CMK (cell line): ENCODE measurements around the gene HMG20B.
"Not testable (repeated sequence)": the region's sequence is repeated elsewhere in the genome, so short reads cannot be mapped to it uniquely, and the experiment has no call there.

Experiments
- DNase-seq: peaks from one replicate; pipeline ENCODE4 v3.0.0-alpha.2; 2010; ENCODE audit warnings: low read depth

Gene HMG20B

GRCh38 chr19:3572855-3573161 is at the start of gene HMG20B:
Gene HMG20B, plus strand, starts transcription at chr19:3572944. Its CDS starts 366 bp downstream, at chr19:3573310.
- no peak for DNase-seq

- no peak for DNase-seq
These were observed 49.2 kb upstream of the HMG20B start for GRCh38 chr19:3523361-3524077.

- DNase-seq = no peak
These were observed 48.5 kb upstream of the HMG20B start for GRCh38 chr19:3524078-3524842.

- DNase-seq = no peak
These were observed 47.8 kb upstream of the HMG20B start for GRCh38 chr19:3524904-3525451.

GRCh38 chr19:3526507-3527237 is 46.1 kb upstream of the HMG20B start:
- DNase-seq = no peak

GRCh38 chr19:3527238-3527910 is 45.4 kb upstream of the HMG20B start:
- DNase-seq = no peak

GRCh38 chr19:3528080-3528479 is 44.7 kb upstream of the HMG20B start:
- DNase-seq = no peak

GRCh38 chr19:3528539-3529211 is 44.1 kb upstream of the HMG20B start:
- DNase-seq = no peak

- not testable (repeated sequence) for DNase-seq
These were observed 43.4 kb upstream of the HMG20B start for GRCh38 chr19:3529299-3529698.

- DNase-seq = no peak
These were observed 42.4 kb upstream of the HMG20B start for GRCh38 chr19:3530389-3530788.

- DNase-seq = no peak
These were observed 41.0 kb upstream of the HMG20B start for GRCh38 chr19:3531716-3532115.

GRCh38 chr19:3532154-3532786 is 40.5 kb upstream of the HMG20B start:
- DNase-seq = no peak

- DNase-seq = no peak
These were observed 39.7 kb upstream of the HMG20B start for GRCh38 chr19:3533033-3533432.

GRCh38 chr19:3533563-3534216 is 39.1 kb upstream of the HMG20B start:
- DNase-seq = no peak

- DNase-seq = no peak
These were observed 38.1 kb upstream of the HMG20B start for GRCh38 chr19:3534375-3535234.

GRCh38 chr19:3535235-3535535 is 37.6 kb upstream of the HMG20B start:
- no peak for DNase-seq

GRCh38 chr19:3535563-3535965 is 37.2 kb upstream of the HMG20B start:
- DNase-seq = no peak

- DNase-seq = no peak
These were observed 36.8 kb upstream of the HMG20B start for GRCh38 chr19:3535981-3536380.

- no peak for DNase-seq
These were observed 36.2 kb upstream of the HMG20B start for GRCh38 chr19:3536429-3537100.
